WERI-Rb-1 (cell line): ENCODE data around the gene CRYBG2.
A peak's percentile ranks its signal among the peaks of the same experiment; 100 is the strongest.

Experiments used
- DNase-seq: peaks from one replicate; pipeline ENCODE4 v3.0.0-alpha.2; 2020
- H3K27ac ChIP-seq: fragments of 250-450 bp; sonication (Bioruptor Pico); 2 replicates; pipeline ENCODE4 v1.5.1; 2020; ENCODE audit warnings: mild to moderate bottlenecking, moderate library complexity
- H3K27me3 ChIP-seq: fragments of 250-450 bp; sonication (Bioruptor Pico); 2 replicates; pipeline ENCODE4 v1.5.1; 2021; ENCODE audit warnings: mild to moderate bottlenecking, low read depth, moderate library complexity; ENCODE audit not compliant: insufficient read depth, severe bottlenecking
- H3K36me3 ChIP-seq: fragments of 250-450 bp; sonication (Bioruptor Pico); 2 replicates; pipeline ENCODE4 v1.5.1; 2020; ENCODE audit warnings: mild to moderate bottlenecking, moderate library complexity
- H3K4me3 ChIP-seq: 2 replicates; pipeline ENCODE4 v1.5.1; 2011; ENCODE audit warnings: low read depth, mild to moderate bottlenecking, control low read depth, low read length
- H3K9me3 ChIP-seq: fragments of 250-450 bp; sonication (Bioruptor Pico); 2 replicates; pipeline ENCODE4 v1.5.1; 2021; ENCODE audit warnings: mild to moderate bottlenecking, moderate library complexity; ENCODE audit not compliant: severe bottlenecking
- CTCF ChIP-seq: IDR thresholded peaks from 2 replicates; pipeline ENCODE4 v1.5.1; 2011; ENCODE audit warnings: low read depth, mild to moderate bottlenecking, control low read depth, inconsistent platforms, low read length

Gene CRYBG2

DNA sequence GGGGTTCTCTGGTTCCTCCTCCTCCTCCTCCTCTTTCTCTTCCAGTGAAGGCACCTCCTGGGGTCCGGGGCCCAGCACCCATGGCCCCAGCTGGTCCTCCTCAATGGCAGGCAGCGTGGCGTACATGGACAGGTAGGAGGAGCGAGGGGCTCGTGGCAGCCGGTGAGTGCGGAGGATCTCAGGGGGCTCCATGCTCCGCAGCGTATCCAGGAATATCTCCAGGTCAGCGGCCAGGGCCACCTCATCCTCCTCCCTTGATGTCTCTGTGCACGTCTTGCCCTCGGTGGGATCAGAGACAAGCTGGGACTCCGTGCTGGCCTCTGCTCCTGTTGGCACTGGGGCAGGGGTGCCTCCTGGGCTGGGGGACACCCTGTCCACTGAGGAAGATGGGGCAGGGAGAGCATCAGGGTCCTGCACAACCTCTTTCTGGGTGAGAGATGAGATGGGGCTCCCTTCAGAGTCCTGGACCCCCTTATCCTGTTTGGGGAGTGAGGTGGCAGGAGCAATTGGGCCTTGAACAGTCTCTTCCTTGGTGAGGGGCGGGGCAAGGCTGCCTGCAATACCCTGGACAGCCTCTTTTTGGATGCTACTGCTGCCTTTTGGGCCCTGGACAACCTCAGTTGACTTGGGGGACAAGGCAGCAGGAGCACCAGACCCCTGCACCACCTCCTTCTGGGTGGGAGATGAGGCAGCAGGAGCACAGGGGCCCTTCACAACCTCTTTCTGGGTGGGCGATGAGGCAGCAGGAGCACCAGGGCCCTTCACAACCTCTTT, 9.6 kb downstream of the CRYBG2 start:
- Histone ChIP-seq H3K9me3 (no peaks in the 10 kb centered on the region), H3K4me3 (no peak overlapping the region), H3K27ac (no peak overlapping the region), H3K36me3 (no peaks in the 10 kb centered on the region), H3K27me3 (no peaks in the 10 kb centered on the region)
- no peak for TF ChIP-seq CTCF
- no peak for DNase-seq

- Histone ChIP-seq H3K9me3 (no peaks in the 10 kb centered on the region), H3K27ac (no peak overlapping the region), H3K27me3 (no peaks in the 10 kb centered on the region), H3K36me3 (no peaks in the 10 kb centered on the region), H3K4me3 (no peak overlapping the region)
- no peak for DNase-seq
- no peak for TF ChIP-seq CTCF
These were observed 13.9 kb downstream of the CRYBG2 start for GRCh38 chr1:26340047-26340481.

DNA sequence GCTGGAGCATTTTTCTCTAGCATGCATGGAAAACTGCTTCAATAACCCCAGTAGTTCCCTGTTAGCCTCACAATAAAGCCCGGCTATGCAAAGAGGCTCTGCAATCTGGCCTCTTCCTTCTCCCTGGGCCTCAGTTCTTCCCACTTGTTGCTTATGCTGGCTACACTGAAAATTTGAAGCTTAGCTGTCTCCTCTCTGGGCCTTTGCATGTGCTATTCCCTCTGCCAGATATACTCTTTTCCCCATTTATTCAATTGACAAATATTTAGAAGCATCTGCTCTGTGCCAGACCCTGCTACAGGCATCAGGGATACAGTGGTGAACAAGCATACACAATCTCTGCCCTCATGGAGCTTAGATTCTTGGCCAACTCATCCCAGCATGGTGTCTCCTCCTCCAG, 15.3 kb downstream of the CRYBG2 start:
- Histone ChIP-seq H3K36me3 (no peaks in the 10 kb centered on the region), H3K9me3 (no peaks in the 10 kb centered on the region), H3K27me3 (no peaks in the 10 kb centered on the region), H3K4me3 (no peak overlapping the region), H3K27ac (no peak overlapping the region; the same call in 1 of the 2 replicates)
- no peak for TF ChIP-seq CTCF
- DNase-seq, result no peak

DNA sequence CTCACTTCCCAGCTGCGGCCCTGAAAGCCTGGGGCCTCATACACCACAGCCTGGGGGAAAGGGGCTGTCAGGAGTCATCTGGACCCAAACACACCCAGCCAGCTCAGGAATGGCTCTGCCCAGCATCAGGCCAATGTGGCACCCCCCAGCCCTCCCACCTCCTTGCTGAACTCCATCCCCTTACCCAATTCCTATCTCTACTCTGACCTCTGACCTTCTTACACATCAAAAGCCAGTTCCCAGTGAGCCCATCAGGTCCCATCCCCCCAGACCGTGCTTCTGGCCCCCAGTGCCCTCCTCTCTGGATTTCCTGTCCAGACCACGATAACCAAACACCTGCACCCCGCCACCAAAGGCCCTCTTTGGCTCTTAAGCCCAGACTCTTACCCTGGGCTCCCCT, 16.3 kb downstream of the CRYBG2 start:
- TF ChIP-seq CTCF, result no peak
- H3K36me3 ChIP-seq, result no peaks in the 10 kb centered on the region

GRCh38 chr1:26337206-26337535, 16.8 kb downstream of the CRYBG2 start:
- Histone ChIP-seq H3K27me3 (no peaks in the 10 kb centered on the region), H3K9me3 (no peaks in the 10 kb centered on the region), H3K27ac (peak overlapping the region; percentile 40), H3K36me3 (no peaks in the 10 kb centered on the region), H3K4me3 (no peak overlapping the region)
- TF ChIP-seq CTCF, result no peak
- DNase-seq, result no peak

More for the DNA sequence above, 16.3 kb downstream of the CRYBG2 start:
- DNase-seq, result no peak
- Histone ChIP-seq H3K27me3 (no peaks in the 10 kb centered on the region), H3K9me3 (no peaks in the 10 kb centered on the region), H3K4me3 (no peak overlapping the region), H3K27ac (peak overlapping the region; percentile 73; the same call in 1 of the 2 replicates)
